Peyer's patch (tissue), 4 donors: ENCODE results near the gene ZMIZ1.

Experiments used
- CTCF ChIP-seq, 6 experiments: fragments of 450-650 bp in 4 of 6; fragments of 200-600 bp in 2 of 6; sonication (generic) in 1 of 6; IDR thresholded peaks; one replicate each; pipeline ENCODE4 v1.5.1; 2017 to 2019; ENCODE audit warnings: antibody characterized with exemption in 6 of 6, mild to moderate bottlenecking in 3 of 6, moderate library complexity in 1 of 6
- POLR2A ChIP-seq, 2 donors: fragments of 450-650 bp; IDR thresholded peaks; one replicate each; pipeline ENCODE4 v1.5.1; 2017; ENCODE audit warnings: antibody characterized with exemption in 2 of 2, mild to moderate bottlenecking in 2 of 2, moderate library complexity in 2 of 2

- TF ChIP-seq CTCF (IDR thresholded peaks at IDR 0.05), result no peak
- TF ChIP-seq POLR2A (IDR thresholded peaks at IDR 0.05), result no peak
Measured at GRCh38 chr10:79244841-79245504, 176.2 kb downstream of the ZMIZ1 start.
